T-helper 2 cell treated with Interferon-gamma antibody and Interleukin-4, amounts not matched to agents 100 ng/mL and 5 ng/mL, for 36 hours (primary cell): ENCODE data around the gene MFF. TPM values are rescaled to one million over a fixed set of nuclear protein-coding genes. Genes with fewer than 3 reads are reported as not detected.

ENCODE experiments used
- intact Hi-C: fragments of 100-400 bp; cut with micrococcal nuclease; formaldehyde crosslinking; loops from one replicate; pipeline ENCODE4 v1.15.1; 2023
- total RNA-seq: library from RNA; stranded (reverse); gene quantifications from 2 replicates; pipeline ENCODE4 v1.2.3, GENCODE V29; 2022

Gene MFF
- total RNA-seq, 1 donor from 2014 or later, result 62.8 TPM

- intact Hi-C loops, result no loop called here
Observed at GRCh38 chr2:227404585-227405271, 79.7 kb downstream of the MFF start.

- intact Hi-C loops, result loop anchor here (1.0 kb wide), 1 partner anchor 360 kb away; no protein-coding TSS in a partner anchor
Observed at GRCh38 chr2:227406177-227407031, 81.4 kb downstream of the MFF start.

Other genes with a start within 250 kb of the MFF start
- 0.07 and 0.11 TPM in 2 replicates for gene COL4A4, start 161.0 kb upstream of the MFF start, total RNA-seq
- gene COL4A3, start 160.6 kb upstream of the MFF start, total RNA-seq, result not detected in 2 replicates
- gene TM4SF20, start 54.1 kb downstream of the MFF start, total RNA-seq, result not detected in 2 replicates
- not detected in 2 replicates for gene SCYGR1, start 62.7 kb downstream of the MFF start, total RNA-seq
- gene AGFG1, start 146.9 kb downstream of the MFF start, total RNA-seq, result 74.5 and 75.0 TPM in 2 replicates